GM12872 (cell line): ENCODE measurements around the gene MIA2.

Experiments
- CTCF ChIP-seq: IDR thresholded peaks from 3 replicates; pipeline ENCODE4 v1.5.1; 2011; ENCODE audit warnings: low read depth, mild to moderate bottlenecking, low read length, moderate library complexity; ENCODE audit not compliant: insufficient read depth

Gene MIA2

DNA sequence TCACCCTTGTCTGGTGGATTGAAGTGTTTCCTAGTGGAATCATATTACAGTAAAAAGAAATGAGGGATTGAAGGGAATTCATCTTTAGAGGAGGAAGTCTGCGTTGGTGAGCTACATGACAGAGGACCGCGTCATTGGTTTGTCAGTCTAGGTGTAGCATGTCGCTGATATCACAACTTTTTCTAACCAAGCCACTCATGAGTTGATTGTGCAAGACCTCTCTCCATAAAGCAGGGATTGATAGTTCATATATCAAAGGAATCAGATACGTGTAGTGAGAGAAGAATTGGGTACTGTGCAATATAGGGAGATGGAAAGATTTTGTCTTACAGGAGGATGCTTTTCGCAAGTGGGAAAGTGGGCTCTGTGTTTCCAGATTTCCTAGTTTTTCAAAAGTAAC lies 201.5 kb downstream of the MIA2 start:
- no peak for TF ChIP-seq CTCF
